Right cardiac atrium (tissue), 5 donors: Measurements from ENCODE around the gene KDM4E. TPM values are rescaled to one million over a fixed set of nuclear protein-coding genes. Genes with fewer than 3 reads are reported as not detected.
"Not testable (repeated sequence)": the region's sequence is repeated elsewhere in the genome, so short reads cannot be mapped to it uniquely, and the experiment has no call there.

Experiments
- ATAC-seq, 2 donors: fragments of 200-7000 bp; cut with Tn5 transposase; one replicate each; pipeline versions ENCODE4 v1.8.0 to v1.9.1; 2020; ENCODE audit warnings: moderate library complexity in 2 of 2, mild to moderate bottlenecking in 1 of 2
- DNase-seq, 3 donors: peaks; one replicate each; pipeline ENCODE4 v3.0.0-alpha.2; 2020
- H3K27ac ChIP-seq: one replicate; pipeline ENCODE4 v1.5.1; 2013; ENCODE audit warnings: mild to moderate bottlenecking, low read length, control low read depth, moderate library complexity
- H3K27me3 ChIP-seq: one replicate; pipeline ENCODE4 v1.6.1; 2013; ENCODE audit not compliant: control insufficient read depth, insufficient read depth
- H3K4me1 ChIP-seq: one replicate; pipeline ENCODE4 v1.6.1; 2013; ENCODE audit warnings: low read length; ENCODE audit not compliant: control insufficient read depth, insufficient read depth
- H3K4me3 ChIP-seq: one replicate; pipeline ENCODE4 v1.5.1; 2013; ENCODE audit warnings: low read length, control low read depth
- H3K9me3 ChIP-seq: one replicate; pipeline ENCODE4 v1.6.1; 2013; ENCODE audit warnings: low read length; ENCODE audit not compliant: control insufficient read depth
- WGBS: extraction: QIAGEN DNeasy Blood & Tissue Kit; methylation state at CpG from one replicate; pipeline ENCODE4 v1.1.7; 2013; 5-methylcytosine and 5-hydroxymethylcytosine counted together
- intact Hi-C, 4 donors: fragments of 100-400 bp; cut with DNase I; formaldehyde crosslinking; loops; one replicate each; pipeline versions ENCODE4 v1.11.0 to v1.14.0; 2022 to 2023
- polyA plus RNA-seq: library from polyadenylated mRNA; stranded (reverse); fragments of 200-250 nt; gene quantifications from one replicate; pipeline ENCODE4 v1.2.3, GENCODE V29; 2013
- total RNA-seq, 4 donors: library from RNA; stranded (reverse); fragmentation: NEBNext Ultra II Directional; extraction: Animal tissue kit (Norgen Biotek cat#: 25700); gene quantifications; one replicate each; pipeline ENCODE4 v1.2.1, GENCODE V29; 2021
- donor health status: healthy with polysubstance abuse.
- donor health status: DM: no; HTN: yes; CAD: no.
- donor health status: DM: no; HTN: no; CAD: no.
- donor health status: DM: no; HTN: yes; CAD: no; lungs with severe emphysema.
- donor health status: DM: yes; HTN: yes; CAD: no.

KDM4E gene
- total and polyA plus RNA-seq, 5 donors: not detected

GRCh38 chr11:95021468-95021867, 3.6 kb upstream of the KDM4E start:
- ATAC-seq, H3K27ac ChIP-seq, H3K4me3 ChIP-seq, H3K27me3 ChIP-seq, H3K4me1 ChIP-seq, H3K9me3 ChIP-seq, DNase-seq, intact Hi-C loops: not testable (repeated sequence)
- WGBS: 75% methylated on average over 5 of the region's 5 CpGs

GRCh38 chr11:95025594-95025993, 536 bp downstream of the KDM4E start:
- ATAC-seq, H3K27ac ChIP-seq, DNase-seq, H3K9me3 ChIP-seq, intact Hi-C loops, H3K4me1 ChIP-seq, H3K4me3 ChIP-seq, H3K27me3 ChIP-seq: not testable (repeated sequence)
- 92% methylated on average over 8 of the region's 9 CpGs for WGBS

- Histone ChIP-seq H3K9me3 (no peaks in the 10 kb centered on the region), H3K27ac (no peak overlapping the region), H3K27me3 (no peaks in the 10 kb centered on the region), H3K4me1 (no peaks in the 10 kb centered on the region), H3K4me3 (no peak overlapping the region)
- ATAC-seq: no peak
- WGBS: 91% methylated on average over 3 of the region's 3 CpGs
- intact Hi-C loops: no loop called here
- no peak for DNase-seq
These were observed 3.3 kb downstream of the KDM4E start for GRCh38 chr11:95028357-95028756.

- Histone ChIP-seq H3K4me3 (no peak overlapping the region), H3K27ac (no peak overlapping the region), H3K27me3 (no peaks in the 10 kb centered on the region), H3K9me3 (no peaks in the 10 kb centered on the region), H3K4me1 (no peaks in the 10 kb centered on the region)
- ATAC-seq: no peak
- 80% methylated on average over 1 of the region's 1 CpG for WGBS
- intact Hi-C loops: no loop called here
- no peak for DNase-seq
These were observed 8.0 kb downstream of the KDM4E start for GRCh38 chr11:95033051-95033450.

- Histone ChIP-seq H3K27me3 (no peaks in the 10 kb centered on the region), H3K4me1 (no peaks in the 10 kb centered on the region), H3K27ac (no peak overlapping the region), H3K4me3 (no peak overlapping the region), H3K9me3 (no peaks in the 10 kb centered on the region)
- ATAC-seq (no peak), DNase-seq (no peak)
- intact Hi-C loops: no loop called here
- WGBS: 70% methylated on average over 2 of the region's 2 CpGs
These were observed 10.3 kb downstream of the KDM4E start for GRCh38 chr11:95035316-95035715.

- H3K4me3 ChIP-seq: peak overlapping the region; percentile 9
- H3K4me1 ChIP-seq, intact Hi-C loops, H3K27me3 ChIP-seq, H3K9me3 ChIP-seq, H3K27ac ChIP-seq: not testable (repeated sequence)
- ATAC-seq (peak; percentile 81), DNase-seq (peak; percentile 27 to 64 (median 61))
- 17% methylated on average over 71 of the region's 71 CpGs for WGBS
These were observed 12.4 kb downstream of the KDM4E start for GRCh38 chr11:95037356-95038035.

GRCh38 chr11:95042239-95042638, 17.2 kb downstream of the KDM4E start:
- ATAC-seq (no peak), DNase-seq (no peak)
- WGBS: 99% methylated on average over 1 of the region's 1 CpG
- intact Hi-C loops: no loop called here
- Histone ChIP-seq H3K4me1 (no peaks in the 10 kb centered on the region), H3K27me3 (no peaks in the 10 kb centered on the region), H3K9me3 (no peaks in the 10 kb centered on the region), H3K4me3 (no peak overlapping the region), H3K27ac (no peak overlapping the region)

GRCh38 chr11:95042906-95043305, 17.8 kb downstream of the KDM4E start:
- intact Hi-C loops: no loop called here
- no peak overlapping the region for H3K4me3 ChIP-seq
- H3K27me3 ChIP-seq: no peaks in the 10 kb centered on the region
- ATAC-seq (no peak), DNase-seq (no peak)
- no peaks in the 10 kb centered on the region for H3K4me1 ChIP-seq
- H3K27ac ChIP-seq: no peak overlapping the region
- H3K9me3 ChIP-seq: no peaks in the 10 kb centered on the region
- WGBS: 77% methylated on average over 3 of the region's 3 CpGs

- Histone ChIP-seq H3K27me3 (no peaks in the 10 kb centered on the region), H3K27ac (no peak overlapping the region), H3K4me3 (no peak overlapping the region), H3K4me1 (no peaks in the 10 kb centered on the region), H3K9me3 (no peaks in the 10 kb centered on the region)
- DNase-seq (no peak), ATAC-seq (peak; percentile 31 to 89)
- intact Hi-C loops: no loop called here
- WGBS: 60% methylated on average over 4 of the region's 4 CpGs
These were observed 19.0 kb downstream of the KDM4E start for GRCh38 chr11:95044010-95044409.

- H3K9me3 ChIP-seq: no peaks in the 10 kb centered on the region
- intact Hi-C loops: no loop called here
- H3K27me3 ChIP-seq: no peaks in the 10 kb centered on the region
- H3K27ac ChIP-seq: no peak overlapping the region
- ATAC-seq (no peak), DNase-seq (no peak)
- no peak overlapping the region for H3K4me3 ChIP-seq
- no peaks in the 10 kb centered on the region for H3K4me1 ChIP-seq
These were observed 20.8 kb downstream of the KDM4E start for GRCh38 chr11:95045812-95046211.

GRCh38 chr11:95049122-95049521, 24.1 kb downstream of the KDM4E start, which contains the start of gene KDM4F:
Gene KDM4F (plus strand): TSS chr11:95049422.
- H3K27ac ChIP-seq, DNase-seq, H3K4me1 ChIP-seq, intact Hi-C loops, H3K9me3 ChIP-seq, H3K27me3 ChIP-seq, H3K4me3 ChIP-seq, ATAC-seq: not testable (repeated sequence)
- WGBS: 43% methylated on average over 3 of the region's 3 CpGs
